Gastrocnemius medialis (tissue), 4 donors: ENCODE data around the gene PTPN3.

ENCODE experiments used
- POLR2A ChIP-seq, 2 donors: fragments of 450-650 bp; IDR thresholded peaks; one replicate each; pipeline ENCODE4 v1.6.1; 2017; ENCODE audit warnings: antibody characterized with exemption in 2 of 2, mild to moderate bottlenecking in 2 of 2, moderate library complexity in 2 of 2
- TF ChIP-seq, protein P1 (sequence below), 5 experiments: fragments of 450-650 bp in 3 of 5; fragments of 200-600 bp in 2 of 5; sonication (generic) in 2 of 5; IDR thresholded peaks in 4 of 5; conservative IDR thresholded peaks in 1 of 5; 1 replicate in 4 of 5; 2 replicates in 1 of 5; pipeline ENCODE4 v1.5.1; 2016 to 2019; ENCODE audit warnings: antibody characterized with exemption in 5 of 5, mild to moderate bottlenecking in 3 of 5, moderate library complexity in 3 of 5

- TF ChIP-seq, protein P1, sequence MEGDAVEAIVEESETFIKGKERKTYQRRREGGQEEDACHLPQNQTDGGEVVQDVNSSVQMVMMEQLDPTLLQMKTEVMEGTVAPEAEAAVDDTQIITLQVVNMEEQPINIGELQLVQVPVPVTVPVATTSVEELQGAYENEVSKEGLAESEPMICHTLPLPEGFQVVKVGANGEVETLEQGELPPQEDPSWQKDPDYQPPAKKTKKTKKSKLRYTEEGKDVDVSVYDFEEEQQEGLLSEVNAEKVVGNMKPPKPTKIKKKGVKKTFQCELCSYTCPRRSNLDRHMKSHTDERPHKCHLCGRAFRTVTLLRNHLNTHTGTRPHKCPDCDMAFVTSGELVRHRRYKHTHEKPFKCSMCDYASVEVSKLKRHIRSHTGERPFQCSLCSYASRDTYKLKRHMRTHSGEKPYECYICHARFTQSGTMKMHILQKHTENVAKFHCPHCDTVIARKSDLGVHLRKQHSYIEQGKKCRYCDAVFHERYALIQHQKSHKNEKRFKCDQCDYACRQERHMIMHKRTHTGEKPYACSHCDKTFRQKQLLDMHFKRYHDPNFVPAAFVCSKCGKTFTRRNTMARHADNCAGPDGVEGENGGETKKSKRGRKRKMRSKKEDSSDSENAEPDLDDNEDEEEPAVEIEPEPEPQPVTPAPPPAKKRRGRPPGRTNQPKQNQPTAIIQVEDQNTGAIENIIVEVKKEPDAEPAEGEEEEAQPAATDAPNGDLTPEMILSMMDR (IDR thresholded peaks at IDR 0.05 in 4 of 5, conservative IDR thresholded peaks at IDR 0.05 in 1 of 5) = no peak
- no peak for TF ChIP-seq POLR2A (IDR thresholded peaks at IDR 0.05)
These were observed 168.4 kb downstream of the PTPN3 start for GRCh38 chr9:109329638-109330258.
